ENCODE measurements around the gene KCTD1.

Gene KCTD1

GRCh38 chr18:26434887-26435286, 113.5 kb downstream of the KCTD1 start:
- no peak for DNase-seq (ENCODE audit: low read depth in 4 of 4, low spot score in 1 of 4)

GRCh38 chr18:26432651-26433424, 115.5 kb downstream of the KCTD1 start:
- DNase-seq (ENCODE audit: low read depth in 4 of 4, low spot score in 1 of 4): no peak

- DNase-seq (ENCODE audit: low read depth in 4 of 4, low spot score in 1 of 4): no peak
Measured at GRCh38 chr18:26429535-26430226, 118.7 kb downstream of the KCTD1 start.

DNA sequence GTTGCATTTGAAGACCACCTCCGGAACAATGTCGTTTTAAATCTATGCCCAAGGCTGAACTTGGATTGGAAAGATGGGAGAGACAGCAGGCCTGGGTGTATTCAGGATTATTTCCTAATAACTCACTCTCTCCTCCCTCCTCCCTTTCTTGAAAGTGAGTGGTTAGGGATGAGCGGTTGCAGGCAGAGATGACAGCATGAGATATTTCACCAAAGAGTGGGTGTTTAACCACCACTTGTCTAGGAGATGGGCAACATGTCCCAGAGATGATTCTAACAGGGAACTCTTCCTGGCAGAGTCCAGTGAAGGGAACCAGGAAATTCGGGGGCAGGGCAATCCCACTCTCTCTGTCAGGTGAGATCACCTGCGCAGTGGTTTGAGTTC, 123.2 kb downstream of the KCTD1 start:
- no peak for DNase-seq (ENCODE audit: low read depth in 4 of 4, low spot score in 1 of 4)

DNA sequence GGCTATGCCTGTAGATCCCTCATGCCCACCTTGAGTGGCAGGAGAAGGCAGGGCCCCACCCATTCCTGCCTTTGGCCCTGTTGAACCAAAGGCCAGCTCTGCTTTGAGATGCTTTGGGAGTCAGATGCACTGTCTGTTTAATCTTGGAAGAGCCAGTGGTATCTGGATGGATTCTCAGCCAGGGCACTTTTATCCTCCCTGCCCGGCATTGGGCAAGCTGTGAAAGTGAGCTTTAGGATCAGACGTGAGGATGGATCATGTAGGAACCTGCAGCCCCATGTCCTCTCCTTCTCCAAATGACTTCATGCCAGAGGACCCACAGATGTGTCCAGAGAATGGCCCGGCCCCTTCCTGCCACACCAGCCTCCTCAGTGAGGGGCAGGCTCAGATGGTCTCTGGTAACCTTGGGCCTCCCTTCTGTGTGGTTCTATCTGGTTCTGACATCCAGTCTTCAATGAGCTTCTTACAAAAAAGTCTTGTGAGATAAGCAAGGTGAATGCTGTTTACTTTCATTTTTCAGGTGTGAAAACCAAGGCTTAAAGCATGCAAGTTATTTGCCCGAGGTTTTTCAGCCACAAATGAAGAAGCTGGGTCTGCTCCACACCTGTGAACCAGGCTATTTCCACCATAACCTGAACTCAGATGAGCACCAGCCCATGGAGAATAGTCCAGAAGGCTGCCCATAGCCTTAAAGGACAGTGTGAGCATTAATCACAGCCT, 123.8 kb downstream of the KCTD1 start:
- no peak for DNase-seq (ENCODE audit: low read depth in 4 of 4, low spot score in 1 of 4)

DNA sequence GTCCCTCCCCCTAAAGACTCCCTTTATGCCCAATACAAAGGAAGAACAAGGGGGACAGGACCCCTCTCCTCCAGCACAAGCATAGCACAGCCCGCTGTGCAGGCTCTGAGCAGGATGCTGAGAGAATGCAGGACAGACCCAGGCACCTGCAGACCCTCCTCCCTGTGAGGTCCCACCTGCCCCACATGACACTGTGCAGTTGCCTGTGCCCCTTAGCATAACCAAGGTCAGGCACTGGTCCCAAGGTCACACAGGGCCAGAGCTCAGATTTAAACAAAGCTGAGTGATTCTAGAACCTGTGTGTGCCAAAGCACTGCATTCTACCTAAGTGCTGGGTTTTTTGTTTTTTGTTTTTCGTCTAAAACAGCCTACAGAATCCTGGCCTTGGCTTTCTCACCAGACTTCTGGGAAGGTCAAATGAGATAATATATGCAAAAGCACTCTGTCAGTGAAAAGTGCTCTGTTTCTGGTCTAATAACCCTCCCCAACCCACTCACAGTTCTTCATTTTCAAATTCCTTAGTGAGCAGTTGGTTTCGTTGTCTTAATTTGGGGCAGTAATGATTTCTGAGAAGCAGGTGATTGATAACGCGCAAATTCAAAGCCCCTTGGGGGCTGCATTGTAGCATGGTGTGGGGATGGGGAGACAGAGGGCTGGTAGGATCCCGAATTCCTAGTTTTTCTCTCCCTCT, 125.7 kb downstream of the KCTD1 start:
- no peak for DNase-seq (ENCODE audit: low read depth in 4 of 4, low spot score in 1 of 4)

DNA sequence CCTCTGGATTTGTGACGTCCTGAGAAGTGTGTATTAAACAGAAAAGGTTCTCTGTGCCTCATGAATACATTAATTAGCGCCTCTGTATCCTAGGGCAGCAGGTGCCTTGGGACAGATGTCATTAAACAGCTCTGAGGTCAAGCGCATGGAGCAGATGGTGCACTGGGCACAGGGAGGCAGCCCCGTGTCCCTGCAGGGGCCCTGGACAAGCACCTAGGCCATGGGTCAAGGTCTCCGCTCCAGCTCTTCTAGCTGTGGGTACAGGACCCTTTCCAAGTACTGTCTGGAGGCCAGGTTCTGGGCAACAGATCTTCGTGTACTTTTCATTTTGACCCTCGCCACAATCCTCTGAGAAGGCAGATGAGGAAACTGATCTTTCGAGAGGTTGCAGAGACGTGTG, 126.4 kb downstream of the KCTD1 start:
- no peak for DNase-seq (ENCODE audit: low read depth in 4 of 4, low spot score in 1 of 4)

DNA sequence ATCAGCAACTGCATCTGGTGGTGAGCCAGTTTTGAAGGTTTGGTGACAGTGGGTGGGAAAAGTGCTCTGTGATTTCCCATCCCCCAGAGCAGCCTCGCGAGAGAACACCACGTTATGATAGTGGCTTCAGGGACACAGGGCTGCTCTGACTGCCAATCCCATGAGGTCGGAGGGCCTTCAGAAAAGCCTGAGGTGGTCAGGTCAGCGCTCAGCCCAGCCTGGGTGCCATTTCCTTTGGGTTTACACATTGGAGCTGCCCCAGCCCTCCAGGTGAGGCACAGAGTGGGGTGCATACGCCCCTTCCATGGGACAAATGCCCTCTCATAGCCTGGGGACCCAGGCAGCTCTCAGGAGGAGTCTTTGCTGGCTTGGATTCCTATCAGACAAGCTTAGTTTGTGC, 126.8 kb downstream of the KCTD1 start:
- no peak for DNase-seq (ENCODE audit: low read depth in 4 of 4, low spot score in 1 of 4)

- DNase-seq (ENCODE audit: low read depth in 4 of 4, low spot score in 1 of 4): no peak
Measured at GRCh38 chr18:26419746-26420145, 128.6 kb downstream of the KCTD1 start.

DNA sequence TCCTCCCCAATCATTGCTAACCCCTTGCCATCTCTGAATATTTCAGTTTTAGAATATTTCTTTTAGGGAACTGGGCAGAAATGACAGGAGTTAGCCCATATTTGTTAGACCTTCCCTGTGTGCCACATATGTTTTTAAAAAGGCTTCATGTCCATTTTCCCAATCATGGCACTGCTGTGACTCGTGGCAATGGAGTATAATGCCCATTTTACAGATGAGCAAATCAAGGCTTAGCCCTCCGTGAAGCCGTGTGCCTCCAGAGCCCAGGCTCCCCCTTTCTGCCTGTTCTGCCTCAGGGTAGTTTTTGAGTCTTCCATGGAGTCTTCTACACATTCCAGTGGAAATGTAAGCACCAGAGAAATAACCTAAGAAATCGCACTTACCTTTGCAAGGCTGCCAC, 130.1 kb downstream of the KCTD1 start:
- DNase-seq (ENCODE audit: low read depth in 4 of 4, low spot score in 1 of 4): no peak

- no peak for DNase-seq (ENCODE audit: low read depth in 4 of 4, low spot score in 1 of 4)
Measured at GRCh38 chr18:26417190-26417589, 131.2 kb downstream of the KCTD1 start.

DNA sequence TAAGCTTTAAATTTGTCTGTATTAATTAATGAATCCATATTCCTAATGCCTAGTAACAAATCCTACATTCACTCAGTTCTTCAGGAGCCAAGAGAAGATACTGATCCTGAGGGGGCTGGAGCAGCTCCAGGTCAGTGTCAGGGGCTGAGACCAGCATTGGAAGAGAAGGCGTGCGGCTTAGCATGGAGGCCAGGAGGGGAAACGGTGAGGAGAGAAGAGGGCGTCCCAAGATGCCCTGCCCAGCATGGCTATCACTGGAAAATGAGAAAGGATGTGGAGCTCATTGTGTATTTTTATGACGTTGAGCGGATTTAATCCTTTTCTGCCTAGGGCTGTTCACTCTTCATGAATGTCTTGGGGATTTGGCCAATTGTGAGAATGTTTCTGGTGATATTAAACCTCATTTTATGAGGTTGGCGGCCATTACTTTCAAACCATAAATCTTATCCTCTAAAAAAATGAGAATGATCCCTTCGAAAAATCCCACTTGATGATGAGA, 131.7 kb downstream of the KCTD1 start:
- DNase-seq (ENCODE audit: low read depth in 4 of 4, low spot score in 1 of 4): no peak

- DNase-seq (ENCODE audit: low read depth in 4 of 4, low spot score in 1 of 4): no peak
Measured at GRCh38 chr18:26415631-26416030, 132.7 kb downstream of the KCTD1 start.

DNA sequence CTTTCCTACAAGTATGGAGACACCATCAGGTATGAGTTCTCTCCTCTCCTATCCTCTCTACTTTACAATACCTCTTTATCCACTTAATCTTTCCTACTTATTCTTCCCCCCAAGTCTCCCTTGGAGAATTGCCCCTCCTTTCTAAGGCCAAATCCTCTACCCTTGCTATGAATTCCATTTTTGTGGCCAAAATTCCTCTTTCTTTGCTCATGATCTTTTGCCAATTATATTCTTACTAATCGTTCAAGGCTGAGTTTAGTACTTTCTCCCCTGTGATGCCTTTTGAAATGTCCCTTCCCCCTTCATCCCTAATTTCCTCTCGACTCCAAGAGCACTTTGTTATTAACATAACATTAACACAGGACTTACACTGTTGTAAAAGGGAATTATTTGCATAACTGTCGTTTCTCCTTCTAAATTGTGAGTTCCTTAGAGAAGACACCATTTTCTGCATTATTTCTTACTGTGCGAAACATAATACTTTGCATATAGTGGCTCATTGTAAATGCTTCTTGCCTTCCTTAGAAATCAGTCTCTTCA, 133.4 kb downstream of the KCTD1 start:
- no peak for DNase-seq (ENCODE audit: low read depth in 4 of 4, low spot score in 1 of 4)

- DNase-seq (ENCODE audit: low read depth in 4 of 4, low spot score in 1 of 4): no peak
Measured at GRCh38 chr18:26409091-26409490, 139.3 kb downstream of the KCTD1 start.

- no peak for DNase-seq (ENCODE audit: low read depth in 4 of 4, low spot score in 1 of 4)
Measured at GRCh38 chr18:26407736-26408601, 140.4 kb downstream of the KCTD1 start.

- no peak for DNase-seq (ENCODE audit: low read depth in 4 of 4, low spot score in 1 of 4)
Measured at GRCh38 chr18:26406854-26407517, 141.4 kb downstream of the KCTD1 start.

- DNase-seq (ENCODE audit: low read depth in 4 of 4, low spot score in 1 of 4): no peak
Measured at GRCh38 chr18:26406324-26406723, 142.0 kb downstream of the KCTD1 start.

DNA sequence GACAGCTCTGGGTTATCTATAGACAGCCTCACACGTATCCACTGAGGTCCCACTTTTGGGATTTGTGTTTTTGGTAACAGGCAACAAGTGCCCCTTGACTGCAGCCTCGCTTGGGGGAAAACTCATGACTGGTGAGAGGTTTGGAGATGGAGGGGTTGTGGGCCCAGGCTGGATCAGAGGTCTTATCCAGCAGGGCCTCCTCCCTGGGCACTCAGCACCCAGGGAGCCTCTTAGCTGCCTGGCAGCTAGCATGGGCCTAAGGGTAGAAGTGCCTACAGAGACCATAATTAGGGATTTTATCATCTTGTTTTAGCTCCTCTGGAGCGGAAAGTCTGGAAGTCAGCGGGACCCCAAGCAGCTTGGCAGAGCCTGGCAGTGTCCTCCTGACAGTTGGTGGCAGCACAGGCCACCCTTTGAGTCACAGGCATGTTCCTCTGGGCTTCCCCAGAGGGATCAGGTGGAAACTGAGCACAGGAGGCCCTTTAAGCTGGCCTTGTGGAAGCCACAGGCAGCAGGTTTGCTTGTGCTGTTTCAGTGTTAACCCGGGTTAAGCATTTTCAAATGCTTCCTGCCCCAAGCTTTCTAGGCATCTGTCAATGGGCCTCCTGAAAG, 143.1 kb downstream of the KCTD1 start:
- no peak for DNase-seq (ENCODE audit: low read depth in 4 of 4, low spot score in 1 of 4)
